GM18867 (cell line): ENCODE results near the gene TRIM41.
"Not testable (repeated sequence)": the region's sequence is repeated elsewhere in the genome, so short reads cannot be mapped to it uniquely, and the experiment has no call there.

Source experiments
- ATAC-seq: cut with Tn5 transposase; IDR thresholded peaks from one replicate; pipeline ENCODE4 v1.9.1; 2021; ENCODE audit warnings: mild to moderate bottlenecking, moderate library complexity; ENCODE audit not compliant: unreplicated experiment

Gene TRIM41

DNA sequence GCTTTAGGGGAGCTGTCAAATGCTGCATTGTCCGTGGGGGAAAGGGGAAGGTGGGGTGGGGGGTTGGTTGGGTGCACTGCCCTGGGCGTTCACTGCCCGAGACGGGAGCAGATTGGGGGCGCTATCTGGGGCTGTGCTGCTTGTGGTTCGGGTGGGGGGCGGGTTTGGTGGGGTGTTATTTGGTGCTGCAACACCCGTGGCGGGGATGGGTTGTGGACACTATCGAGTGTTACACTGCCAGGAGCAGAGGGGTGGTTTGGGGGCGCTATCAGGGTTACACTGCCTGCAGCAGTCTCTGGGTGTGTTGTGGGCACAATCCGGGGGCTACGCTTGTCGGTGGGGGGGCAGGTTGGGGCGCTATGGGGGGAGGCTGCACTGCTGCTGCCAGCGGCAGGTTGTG, 59.3 kb downstream of the TRIM41 start:
- ATAC-seq, result not testable (repeated sequence)

- no peak for ATAC-seq
Measured at GRCh38 chr5:181282874-181283273, 59.8 kb downstream of the TRIM41 start.

DNA sequence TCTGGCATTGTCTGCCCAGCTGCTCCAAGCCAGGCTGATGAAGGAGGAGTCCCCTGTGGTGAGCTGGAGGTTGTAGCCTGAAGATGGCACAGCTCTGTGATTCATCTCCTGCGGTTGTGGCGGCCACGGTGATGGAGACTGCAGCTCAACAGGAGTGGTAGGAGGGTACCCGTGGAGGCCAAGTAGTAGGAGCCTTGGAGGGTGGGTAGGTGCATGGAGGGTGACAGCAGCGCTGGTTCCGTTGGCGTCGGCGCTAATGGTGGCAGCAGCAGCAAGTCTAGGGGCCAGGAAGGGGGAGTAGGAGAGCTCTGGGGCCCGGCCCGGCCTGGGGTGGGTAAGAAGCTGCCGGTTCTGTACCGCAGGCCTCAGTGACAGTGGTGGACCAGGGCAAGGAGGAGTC, 60.3 kb downstream of the TRIM41 start:
- no peak for ATAC-seq

DNA sequence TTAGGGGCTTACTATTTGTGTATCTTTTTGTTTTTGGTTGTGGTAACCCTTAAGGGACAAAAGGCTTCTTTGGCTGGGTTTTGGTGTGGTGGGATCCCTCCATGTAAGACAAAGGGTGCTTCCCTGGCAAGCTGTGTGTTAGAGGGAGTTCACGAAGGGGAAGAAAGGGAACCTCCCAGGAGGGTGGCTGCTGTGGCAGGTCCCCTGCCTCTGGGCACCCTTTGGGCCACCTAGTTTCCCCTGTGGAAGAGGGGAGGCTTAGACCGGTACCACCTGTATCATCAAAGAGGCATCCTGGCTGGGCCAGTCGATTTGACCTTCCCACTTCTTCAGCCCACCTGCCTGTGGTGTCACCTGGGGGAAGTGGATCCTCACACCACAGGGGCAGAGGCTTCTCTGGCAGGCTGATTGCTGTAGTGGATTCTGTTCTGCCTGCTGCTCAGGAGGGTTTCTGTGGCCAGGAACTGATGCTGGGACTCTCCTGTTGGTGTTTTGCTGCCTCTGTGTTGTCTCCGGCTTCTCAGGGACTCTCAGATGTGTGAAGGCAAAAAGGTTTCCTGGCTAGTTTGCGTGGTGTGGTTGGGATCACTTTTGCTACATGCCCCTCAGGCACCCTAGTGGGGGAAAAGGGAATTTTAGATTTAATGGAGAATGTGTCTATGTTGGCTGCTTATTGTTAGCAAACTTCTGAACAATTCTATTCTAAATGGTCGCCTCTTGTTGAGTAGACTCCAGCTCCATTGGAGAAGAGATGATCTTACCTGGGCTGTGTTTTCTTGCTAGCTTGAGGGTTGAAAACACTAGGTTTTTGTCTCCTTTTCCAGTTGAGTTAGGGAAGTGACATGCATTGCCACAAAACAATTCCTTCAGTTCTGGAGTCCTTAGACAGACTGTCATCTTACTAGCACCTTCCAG, 61.0 kb downstream of the TRIM41 start:
- ATAC-seq, result not testable (repeated sequence)
